OCI-LY7 (cell line): ENCODE results near the gene AEN.

Experiments used
- CTCF ChIP-seq: fragments of 200-600 bp; sonication (generic); conservative IDR thresholded peaks from 2 replicates; pipeline ENCODE4 v1.5.1; 2014; ENCODE audit warnings: mild to moderate bottlenecking, antibody characterized with exemption, low read length, moderate library complexity, mixed read lengths
- EZH2phosphoT487 ChIP-seq: fragments of 200-600 bp; sonication (generic); IDR thresholded peaks from 2 replicates; pipeline ENCODE4 v1.6.1; 2018; ENCODE audit warnings: low read depth, borderline replicate concordance, mild to moderate bottlenecking, mixed run types, antibody characterized with exemption, low read length, moderate library complexity, mixed read lengths

- no peak for TF ChIP-seq CTCF
- no peak for TF ChIP-seq EZH2phosphoT487
Observed at GRCh38 chr15:88622605-88622975, 1.4 kb downstream of the AEN start.
